Brain microvascular endothelial cell (primary cell): ENCODE results near the gene PRDM15.

Experiments
- DNase-seq: peaks from one replicate; pipeline ENCODE4 v3.0.0-alpha.2; 2020
- H3K27ac ChIP-seq: fragments of 250-450 bp; sonication (Bioruptor Pico); 2 replicates; pipeline ENCODE4 v1.5.1; 2020; ENCODE audit warnings: mild to moderate bottlenecking, moderate library complexity
- H3K27me3 ChIP-seq: fragments of 250-450 bp; sonication (Bioruptor Pico); replicated peaks from 2 replicates; pipeline ENCODE4 v1.5.1; 2020; ENCODE audit warnings: mild to moderate bottlenecking
- H3K36me3 ChIP-seq: fragments of 250-450 bp; sonication (Bioruptor Pico); replicated peaks from 2 replicates; pipeline ENCODE4 v1.5.1; 2020; ENCODE audit warnings: mild to moderate bottlenecking
- H3K4me3 ChIP-seq: 2 replicates; pipeline ENCODE4 v1.5.1; 2011; ENCODE audit warnings: low read depth, mild to moderate bottlenecking, control low read depth, low read length, moderate library complexity
- CTCF ChIP-seq: IDR thresholded peaks from 2 replicates; pipeline ENCODE4 v1.5.1; 2011; ENCODE audit warnings: low read depth, mild to moderate bottlenecking, moderate library complexity, low read length, control low read depth, inconsistent platforms; ENCODE audit errors: missing control alignments
- in situ Hi-C: cut with HindIII; loops from 2 replicates; pipeline ENCODE4 v1.10.0; 2017; ENCODE audit warnings: low sequenced_read_pairs, low pct_ligation_motif_present

Gene PRDM15

GRCh38 chr21:41830145-41830707, 48.9 kb downstream of the PRDM15 start:
- H3K27me3 ChIP-seq, result no peaks in the 10 kb centered on the region
- H3K4me3 ChIP-seq, result no peak overlapping the region
- no peak for DNase-seq
- no peak for TF ChIP-seq CTCF
- H3K27ac ChIP-seq, result no peak overlapping the region
- peaks cover 7% of the 10 kb centered on the region for H3K36me3 ChIP-seq
- in situ Hi-C loops, result no loop called here

GRCh38 chr21:41828884-41829360, 50.2 kb downstream of the PRDM15 start:
- no peak overlapping the region for H3K27ac ChIP-seq
- no peak for DNase-seq
- TF ChIP-seq CTCF, result no peak
- in situ Hi-C loops, result no loop called here
- no peaks in the 10 kb centered on the region for H3K27me3 ChIP-seq
- H3K4me3 ChIP-seq, result no peak overlapping the region
- peaks cover 3% of the 10 kb centered on the region for H3K36me3 ChIP-seq

GRCh38 chr21:41827951-41828883, 50.9 kb downstream of the PRDM15 start:
- H3K27ac ChIP-seq, result no peak overlapping the region
- H3K4me3 ChIP-seq, result no peak overlapping the region
- no peak for DNase-seq
- in situ Hi-C loops, result no loop called here
- peaks cover 3% of the 10 kb centered on the region for H3K36me3 ChIP-seq
- no peak for TF ChIP-seq CTCF
- H3K27me3 ChIP-seq, result no peaks in the 10 kb centered on the region

GRCh38 chr21:41825881-41826280, 53.3 kb downstream of the PRDM15 start:
- in situ Hi-C loops, result no loop called here
- H3K36me3 ChIP-seq, result peaks cover 3% of the 10 kb centered on the region
- no peak overlapping the region for H3K27ac ChIP-seq
- H3K27me3 ChIP-seq, result no peaks in the 10 kb centered on the region
- H3K4me3 ChIP-seq, result no peak overlapping the region
- no peak for DNase-seq
- no peak for TF ChIP-seq CTCF

- Histone ChIP-seq H3K27ac (no peak overlapping the region), H3K36me3 (peaks cover 3% of the 10 kb centered on the region), H3K4me3 (no peak overlapping the region), H3K27me3 (no peaks in the 10 kb centered on the region)
- no peak for DNase-seq
- no peak for TF ChIP-seq CTCF
- in situ Hi-C loops, result no loop called here
Observed at GRCh38 chr21:41825216-41825615, 53.9 kb downstream of the PRDM15 start.
